GM12872 (cell line): ENCODE data around the gene PODN.

Experiments
- TF ChIP-seq, protein P1 (sequence below): IDR thresholded peaks from 3 replicates; pipeline ENCODE4 v1.5.1; 2011; ENCODE audit warnings: low read depth, mild to moderate bottlenecking, low read length, moderate library complexity; ENCODE audit not compliant: insufficient read depth

PODN gene

GRCh38 chr1:53121319-53122172, 59.5 kb downstream of the PODN start:
- TF ChIP-seq, protein P1, sequence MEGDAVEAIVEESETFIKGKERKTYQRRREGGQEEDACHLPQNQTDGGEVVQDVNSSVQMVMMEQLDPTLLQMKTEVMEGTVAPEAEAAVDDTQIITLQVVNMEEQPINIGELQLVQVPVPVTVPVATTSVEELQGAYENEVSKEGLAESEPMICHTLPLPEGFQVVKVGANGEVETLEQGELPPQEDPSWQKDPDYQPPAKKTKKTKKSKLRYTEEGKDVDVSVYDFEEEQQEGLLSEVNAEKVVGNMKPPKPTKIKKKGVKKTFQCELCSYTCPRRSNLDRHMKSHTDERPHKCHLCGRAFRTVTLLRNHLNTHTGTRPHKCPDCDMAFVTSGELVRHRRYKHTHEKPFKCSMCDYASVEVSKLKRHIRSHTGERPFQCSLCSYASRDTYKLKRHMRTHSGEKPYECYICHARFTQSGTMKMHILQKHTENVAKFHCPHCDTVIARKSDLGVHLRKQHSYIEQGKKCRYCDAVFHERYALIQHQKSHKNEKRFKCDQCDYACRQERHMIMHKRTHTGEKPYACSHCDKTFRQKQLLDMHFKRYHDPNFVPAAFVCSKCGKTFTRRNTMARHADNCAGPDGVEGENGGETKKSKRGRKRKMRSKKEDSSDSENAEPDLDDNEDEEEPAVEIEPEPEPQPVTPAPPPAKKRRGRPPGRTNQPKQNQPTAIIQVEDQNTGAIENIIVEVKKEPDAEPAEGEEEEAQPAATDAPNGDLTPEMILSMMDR, result no peak

- TF ChIP-seq, protein P1, result no peak
Observed at GRCh38 chr1:53122201-53122885, 60.3 kb downstream of the PODN start.

- TF ChIP-seq, protein P1, result no peak
Observed at GRCh38 chr1:53122961-53123413, 61.0 kb downstream of the PODN start.

DNA sequence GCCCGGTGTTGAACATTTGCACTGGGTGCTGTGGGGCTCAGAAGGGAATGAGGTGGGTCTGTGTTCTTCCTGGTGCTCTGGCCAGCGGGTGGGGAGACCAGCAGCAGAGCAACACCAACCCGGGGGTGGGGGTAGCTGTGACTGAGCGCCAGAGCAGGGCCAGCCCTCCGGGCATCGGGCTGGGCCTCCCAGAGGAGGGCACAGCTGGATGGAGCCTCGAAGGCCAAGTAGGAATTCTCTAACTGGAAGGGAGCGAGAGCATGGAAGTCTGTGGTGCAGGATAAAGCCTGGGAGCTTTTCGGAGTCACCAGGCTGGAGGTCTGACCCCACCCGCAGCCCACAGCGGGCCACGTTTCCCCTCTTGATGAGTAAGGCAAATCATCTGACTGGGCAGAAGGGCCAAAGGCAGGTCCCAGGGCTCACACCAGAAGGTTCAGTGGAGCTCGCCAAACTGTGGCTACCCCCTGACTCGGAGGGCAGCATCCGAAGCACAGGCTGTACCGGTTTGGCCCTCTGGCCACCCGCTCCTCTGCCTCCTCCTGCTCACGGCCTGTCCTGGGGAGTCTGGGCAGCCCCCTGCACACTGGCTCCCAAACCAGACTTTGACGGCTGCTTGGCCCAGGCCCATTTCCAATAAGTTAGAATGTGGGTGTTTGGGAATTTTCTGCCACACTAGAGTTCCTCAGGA, 61.6 kb downstream of the PODN start:
- TF ChIP-seq, protein P1, result no peak

GRCh38 chr1:53125122-53125521, 63.1 kb downstream of the PODN start:
- TF ChIP-seq, protein P1, result no peak

GRCh38 chr1:53125623-53126360, 63.8 kb downstream of the PODN start:
- TF ChIP-seq, protein P1, result no peak
